ENCODE measurements around the gene MECR.
"Not testable (repeated sequence)": the region's sequence is repeated elsewhere in the genome, so short reads cannot be mapped to it uniquely, and the experiment has no call there.

MECR gene

GRCh38 chr1:29164588-29164987 lies 66.1 kb downstream of the MECR start:
- DNase-seq: no peak

- DNase-seq: no peak
Observed at GRCh38 chr1:29162476-29163138, 68.1 kb downstream of the MECR start.

DNA sequence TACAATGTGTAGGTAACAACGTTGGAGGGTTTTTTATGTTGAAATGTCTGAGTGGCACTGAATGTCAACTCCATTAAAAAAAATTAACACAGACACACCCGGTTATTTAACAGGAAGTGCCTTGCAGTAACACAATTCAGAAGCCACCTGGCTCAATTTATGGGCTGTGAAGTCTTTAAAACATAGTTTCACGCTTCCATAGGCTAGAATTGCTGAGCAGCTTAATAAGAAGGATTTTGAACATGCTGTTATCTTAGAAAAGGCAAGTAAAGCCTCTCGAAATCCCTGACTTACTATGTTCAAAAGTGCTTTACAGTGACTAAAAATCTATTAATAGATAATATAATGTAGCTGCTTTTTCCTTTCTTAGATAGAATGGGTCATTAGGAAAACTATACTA lies 68.7 kb downstream of the MECR start:
- no peak for DNase-seq

DNA sequence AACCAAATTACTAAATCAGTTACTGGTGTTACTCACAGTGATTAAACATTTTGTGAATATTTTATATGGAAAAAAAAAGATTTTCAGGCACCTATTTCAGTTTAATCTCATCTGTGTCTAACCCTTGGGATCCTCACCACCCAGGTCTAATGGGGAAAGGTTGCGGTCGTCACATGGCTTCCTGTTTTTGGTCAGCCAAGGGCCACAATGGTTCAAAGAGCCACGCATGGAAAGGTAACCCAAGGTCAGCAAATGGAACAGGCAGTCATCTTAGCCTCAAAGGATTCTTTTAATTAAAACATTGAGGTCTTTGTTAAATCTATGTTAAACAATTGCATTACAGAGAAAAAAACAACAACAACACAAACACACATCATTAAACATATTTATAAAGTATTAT lies 71.0 kb downstream of the MECR start:
- DNase-seq: no peak

GRCh38 chr1:29157269-29157601 lies 73.5 kb downstream of the MECR start:
- DNase-seq: no peak

- no peak for DNase-seq
Observed at GRCh38 chr1:29156543-29157268, 74.0 kb downstream of the MECR start.

- no peak for DNase-seq
Observed at GRCh38 chr1:29152046-29152805, 78.5 kb downstream of the MECR start.

DNA sequence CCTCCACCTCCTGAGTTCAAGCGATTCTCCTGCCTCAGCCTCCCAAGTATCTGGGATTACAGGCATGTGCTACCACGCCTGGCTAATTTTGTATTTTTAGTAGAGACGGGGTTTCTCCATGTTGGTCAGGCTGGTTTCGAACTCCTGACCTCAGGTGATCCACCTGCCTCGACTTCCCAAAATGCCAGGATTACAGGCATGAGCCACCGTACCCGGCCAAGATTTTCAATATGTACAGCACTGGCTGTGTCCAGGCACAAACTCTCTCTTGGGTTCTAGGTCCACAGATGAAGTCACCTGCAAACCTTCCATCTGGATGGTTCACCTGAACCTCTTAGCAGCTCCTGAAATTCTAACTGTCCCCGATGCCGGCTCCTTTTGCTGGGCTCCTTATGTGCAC lies 80.4 kb downstream of the MECR start:
- DNase-seq: not testable (repeated sequence)

DNA sequence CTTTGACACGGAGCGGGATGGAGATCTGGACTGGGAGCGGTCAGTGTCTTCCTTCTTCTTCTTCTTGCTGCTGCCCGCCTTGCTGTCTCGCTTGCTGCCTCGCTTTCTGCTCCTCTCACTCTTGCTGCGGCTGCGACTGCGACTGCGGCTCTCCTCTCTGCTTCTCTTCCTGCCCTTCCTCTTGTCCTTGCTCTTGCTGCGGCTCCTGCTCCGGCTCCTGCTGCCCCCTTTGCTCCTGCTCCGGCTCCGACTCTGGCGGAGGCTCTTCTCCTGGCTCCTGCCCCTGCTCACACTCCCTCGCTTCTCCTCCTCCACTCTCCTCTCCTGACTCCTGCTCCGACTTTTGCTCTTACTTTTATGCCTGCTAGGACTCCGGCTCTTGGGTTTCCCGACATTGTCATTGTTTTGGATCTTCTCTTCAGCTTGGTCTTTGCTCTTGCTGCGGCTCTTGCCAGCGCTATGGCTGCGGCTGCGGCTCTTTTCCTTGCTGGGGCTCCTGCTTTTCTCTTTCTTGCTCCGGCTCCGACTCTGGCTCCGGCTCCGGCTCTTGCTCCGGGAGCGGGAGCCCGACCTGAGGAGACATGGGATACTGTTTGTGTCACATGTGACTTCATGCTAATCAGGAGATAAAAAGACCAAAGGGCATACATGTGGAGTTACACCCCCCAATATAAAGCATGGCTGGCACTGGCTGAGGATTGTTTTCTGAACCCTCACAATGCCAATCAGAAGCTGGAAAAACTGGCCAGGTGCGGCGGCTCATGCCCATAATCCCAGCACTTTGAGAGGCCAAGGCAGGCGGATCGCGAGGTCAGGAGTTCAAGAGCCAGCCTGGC lies 81.9 kb downstream of the MECR start:
- DNase-seq: no peak

- DNase-seq: no peak
Observed at GRCh38 chr1:29145739-29146437, 84.8 kb downstream of the MECR start.

- DNase-seq: no peak
Observed at GRCh38 chr1:29144178-29144577, 86.6 kb downstream of the MECR start.

DNA sequence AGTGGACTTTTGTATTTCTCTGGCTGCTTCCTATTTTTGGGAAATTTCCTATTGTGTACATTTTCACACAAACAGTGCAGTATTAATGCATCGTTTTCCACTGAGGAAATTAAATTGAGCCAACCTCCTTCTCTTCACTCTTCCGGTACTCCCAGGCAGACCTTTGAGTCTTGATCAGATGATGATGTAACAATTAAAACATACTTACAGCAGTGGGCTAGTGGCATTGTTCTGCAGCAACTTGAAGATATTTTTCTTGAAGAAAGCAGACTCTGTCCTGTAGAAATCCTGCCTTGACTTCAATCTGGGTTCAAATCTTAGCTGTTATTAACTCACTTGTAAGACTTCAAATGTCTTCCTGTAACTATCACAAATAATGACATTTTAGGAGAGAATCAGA lies 88.0 kb downstream of the MECR start:
- DNase-seq: no peak

Measured in inflammatory macrophage (primary cell).